ENCODE data around the gene MAP3K13.

GRCh38 chr3:185342459-185343174 is 20.3 kb upstream of the MAP3K13 start:
- no peak for TF ChIP-seq CTCF (IDR thresholded peaks at IDR 0.05; ENCODE audit: insufficient read depth, low read length, poor library complexity, severe bottlenecking)
- no peak for TF ChIP-seq EZH2phosphoT487 (conservative IDR thresholded peaks at IDR 0.05; ENCODE audit: low read length)
